ENCODE data around the gene PDIK1L.

PDIK1L gene

DNA sequence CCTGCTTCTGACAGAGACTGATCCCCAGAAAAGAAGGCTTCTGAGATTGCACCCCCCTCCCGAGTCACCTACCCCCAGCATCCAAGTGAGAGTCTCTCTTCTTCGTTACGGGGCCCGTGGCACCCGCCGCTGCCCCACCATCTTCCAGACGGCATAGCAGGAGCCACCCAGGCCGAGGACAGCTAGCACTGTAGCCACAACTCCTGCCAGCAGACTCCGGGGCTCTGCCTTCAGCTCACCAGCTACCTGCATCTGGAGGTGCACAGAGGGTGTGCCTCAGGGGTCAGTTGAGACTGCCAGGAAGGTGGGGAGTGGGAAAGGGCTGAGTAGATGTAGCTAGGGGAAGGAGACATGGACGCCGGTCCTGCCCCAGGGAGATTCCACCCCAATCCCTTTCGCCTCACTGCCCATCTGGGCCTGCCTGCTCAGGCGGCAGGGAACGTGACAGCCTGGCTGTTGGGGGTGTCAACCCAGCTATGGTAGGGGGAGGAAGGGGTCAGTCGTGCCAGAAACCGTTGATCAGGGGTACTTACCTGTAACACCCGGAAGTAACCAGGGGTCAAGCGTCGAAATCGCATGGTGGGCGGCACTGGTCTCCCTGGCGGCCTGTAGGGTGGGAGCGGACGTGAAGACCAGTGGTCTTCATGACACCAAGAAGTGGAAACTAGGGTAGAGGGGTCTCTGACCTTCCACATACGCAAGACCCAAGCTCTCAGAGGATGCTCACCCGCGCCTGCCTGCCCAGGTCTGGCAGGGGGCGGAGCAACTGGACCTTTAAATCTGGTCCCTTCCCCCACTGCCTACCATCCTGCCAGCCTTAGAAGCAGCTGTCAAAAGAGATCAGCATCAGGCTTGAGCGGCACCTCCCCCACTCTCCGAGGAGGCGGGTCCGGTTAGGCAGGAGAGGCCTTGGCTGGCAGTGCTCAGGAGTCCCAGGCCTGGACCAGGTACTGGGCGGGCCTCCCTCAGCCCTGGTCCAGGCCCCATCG, 59.8 kb downstream of the PDIK1L start, which contains the start of gene ZNF593OS:
Gene ZNF593OS (minus strand): TSS at position 749 of the 989 bp plus-strand sequence. CDS start 171 bp downstream, at position 578.
- no peak for DNase-seq
